Right atrium auricular region (tissue), 2 donors: ENCODE data around the gene DPY19L1. TPM values are rescaled to one million over a fixed set of nuclear protein-coding genes. Genes with fewer than 3 reads are reported as not detected.
"Not testable (repeated sequence)": the region's sequence is repeated elsewhere in the genome, so short reads cannot be mapped to it uniquely, and the experiment has no call there.

Experiments
- DNase-seq: peaks from one replicate; pipeline ENCODE4 v3.0.0-alpha.2; 2019; ENCODE audit warnings: low spot score
- H3K27ac ChIP-seq, 2 donors: fragments of 200-600 bp; sonication (generic); 1 replicate in 1 of 2; 2 replicates in 1 of 2; pipeline ENCODE4 v1.5.1; 2016 to 2019
- H3K27me3 ChIP-seq, 2 donors: fragments of 200-600 bp; sonication (generic); one replicate each; pipeline versions ENCODE4 v1.5.1 to v1.6.0; 2017 to 2019
- H3K36me3 ChIP-seq: fragments of 200-600 bp; sonication (generic); one replicate; pipeline ENCODE4 v1.5.1; 2016
- H3K4me1 ChIP-seq, 2 donors: fragments of 200-600 bp; sonication (generic); one replicate each; pipeline versions ENCODE4 v1.5.1 to v1.6.0; 2017 to 2019
- H3K4me3 ChIP-seq, 2 donors: fragments of 200-600 bp; sonication (generic); 1 replicate in 1 of 2; 2 replicates in 1 of 2; pipeline ENCODE4 v1.5.1; 2017 to 2019; ENCODE audit warnings: mild to moderate bottlenecking in 1 of 2, moderate library complexity in 1 of 2
- H3K9me3 ChIP-seq, 2 donors: fragments of 200-600 bp; sonication (generic); one replicate each; pipeline ENCODE4 v1.5.1; 2019
- CTCF ChIP-seq, 2 donors: fragments of 200-600 bp; sonication (generic); IDR thresholded peaks; one replicate each; pipeline ENCODE4 v1.5.1; 2019; ENCODE audit warnings: antibody characterized with exemption in 2 of 2
- total RNA-seq, 2 donors: library from RNA; depleted of rRNA; stranded (reverse); fragments of >200 nt; gene quantifications; one replicate each; pipeline ENCODE4 v1.1.0, GENCODE V29; 2016

Gene DPY19L1
- total RNA-seq, 2 donors from 2014 or later, result 19.5 to 21.5 TPM

DNA sequence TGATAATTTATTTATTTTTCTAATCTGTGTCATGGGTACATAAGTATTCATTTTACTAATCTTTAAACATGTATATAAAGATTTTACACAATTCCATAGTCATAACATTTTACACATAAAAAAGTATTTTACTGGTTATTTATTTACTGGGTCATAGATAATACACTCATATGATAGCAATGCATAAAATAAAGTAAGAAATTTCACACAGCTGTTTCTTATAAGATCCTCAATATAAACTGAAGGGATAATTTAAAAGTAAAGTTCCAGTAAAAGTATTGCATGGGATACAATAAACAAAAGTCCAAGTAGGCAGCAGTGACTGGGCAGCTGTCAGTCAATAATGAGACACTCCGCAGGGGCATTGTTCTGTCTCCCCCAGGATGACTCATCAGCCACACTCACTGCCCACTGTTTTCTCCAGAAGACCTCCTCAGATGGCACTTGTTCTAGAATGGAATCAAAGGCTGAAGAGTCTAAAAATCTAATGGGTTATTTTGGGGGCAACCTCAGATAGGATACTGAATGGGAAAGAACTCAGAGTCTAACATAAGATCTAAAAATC is 32.7 kb downstream of the DPY19L1 start:
- Histone ChIP-seq H3K27me3 (no peaks in the 10 kb centered on the region), H3K27ac (no peak overlapping the region), H3K9me3 (no peaks in the 10 kb centered on the region), H3K36me3 (no peaks in the 10 kb centered on the region), H3K4me1 (peaks cover 0 to 14% of the 10 kb centered on the region in 2 donors), H3K4me3 (no peak overlapping the region)
- no peak for DNase-seq
- no peak for TF ChIP-seq CTCF (IDR thresholded peaks at IDR 0.05)

DNA sequence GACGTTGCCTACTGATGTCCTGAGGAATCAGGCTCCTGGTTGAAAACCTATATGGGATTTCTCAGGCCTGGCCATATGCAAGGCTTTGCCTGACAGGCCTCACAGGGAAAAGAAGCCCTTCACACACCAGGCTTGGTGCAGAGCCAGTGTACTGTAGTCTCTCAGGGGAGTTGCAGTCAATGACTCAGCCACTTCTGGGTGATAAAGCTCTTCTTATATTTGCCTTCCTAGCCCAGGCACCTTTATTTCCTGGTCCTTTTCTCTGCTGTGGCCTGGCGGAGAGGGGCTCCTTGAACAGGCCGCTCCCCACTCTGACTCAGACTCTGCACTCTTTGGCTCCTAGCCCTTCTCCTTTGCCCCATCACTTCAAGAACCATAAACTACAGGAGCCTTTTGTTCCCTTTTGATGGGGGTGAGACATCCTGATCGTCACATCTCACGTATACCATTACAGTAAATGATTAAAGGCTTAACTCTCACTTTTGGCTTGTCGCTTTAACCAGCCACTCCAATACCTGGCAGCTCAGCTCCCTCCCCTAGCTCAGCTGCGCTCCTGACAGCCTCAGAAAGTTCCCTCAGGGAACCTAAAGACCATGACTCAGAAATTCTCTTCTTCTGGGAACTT is 33.5 kb downstream of the DPY19L1 start:
- H3K27me3 ChIP-seq, result no peaks in the 10 kb centered on the region
- H3K4me1 ChIP-seq, result peaks cover 0 to 14% of the 10 kb centered on the region in 2 donors
- no peak overlapping the region for H3K4me3 ChIP-seq
- H3K27ac ChIP-seq, result peak overlapping the region; percentile 12 to 32
- no peak for TF ChIP-seq CTCF (IDR thresholded peaks at IDR 0.05)
- no peaks in the 10 kb centered on the region for H3K36me3 ChIP-seq
- no peak for DNase-seq
- H3K9me3 ChIP-seq, result no peaks in the 10 kb centered on the region

- not testable (repeated sequence) for H3K27me3 ChIP-seq, DNase-seq, H3K4me3 ChIP-seq, H3K36me3 ChIP-seq, H3K9me3 ChIP-seq
- Histone ChIP-seq H3K4me1 (peaks cover 0 to 14% of the 10 kb centered on the region in 2 donors), H3K27ac (peak overlapping the region; percentile 12 to 32)
Measured at GRCh38 chr7:35003177-35003650, 34.1 kb downstream of the DPY19L1 start.

DNA sequence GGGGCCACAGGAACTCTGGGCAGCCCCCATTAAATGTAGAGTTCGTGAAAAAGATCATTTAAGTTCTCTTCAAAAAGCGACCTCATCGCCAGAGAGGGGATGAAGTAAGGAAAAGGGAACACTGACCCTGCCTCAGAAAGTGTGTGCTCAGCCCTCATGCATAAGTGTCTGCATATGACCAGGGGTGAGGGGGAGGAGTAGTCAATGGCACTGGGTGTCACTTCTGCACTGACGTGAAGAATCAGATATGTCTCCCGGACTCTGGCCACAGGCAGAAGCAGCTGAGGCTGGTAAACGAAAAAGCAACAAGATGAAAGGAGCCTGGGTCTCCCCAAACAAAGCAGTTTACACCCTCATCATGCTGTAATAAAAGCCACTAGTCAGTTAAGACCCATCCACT is 39.0 kb downstream of the DPY19L1 start:
- not testable (repeated sequence) for H3K9me3 ChIP-seq, H3K27ac ChIP-seq, H3K4me1 ChIP-seq, DNase-seq, H3K27me3 ChIP-seq, H3K36me3 ChIP-seq, H3K4me3 ChIP-seq

- not testable (repeated sequence) for DNase-seq, H3K9me3 ChIP-seq, H3K27ac ChIP-seq, H3K27me3 ChIP-seq, H3K4me3 ChIP-seq, H3K36me3 ChIP-seq, H3K4me1 ChIP-seq
Measured at GRCh38 chr7:34996423-34997090, 40.7 kb downstream of the DPY19L1 start.

DNA sequence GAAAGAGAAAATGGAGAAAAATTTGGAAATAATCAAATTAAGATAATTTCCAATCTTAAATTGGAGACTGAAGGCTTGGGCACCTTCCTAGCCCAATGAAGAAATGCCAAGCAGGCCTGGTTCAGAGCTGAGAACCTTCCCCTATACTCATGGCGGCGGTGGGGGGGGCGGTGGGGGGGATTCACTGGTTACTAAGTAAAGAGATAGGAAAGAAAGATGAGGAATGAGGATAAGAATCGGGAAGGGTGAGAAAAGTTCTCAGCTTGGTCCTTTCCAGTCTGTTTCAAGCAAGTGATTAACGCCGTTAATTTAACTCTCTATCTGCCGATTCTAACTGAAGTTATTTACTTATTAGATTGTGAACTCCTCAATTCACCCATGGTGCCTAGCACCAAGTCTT is 41.5 kb downstream of the DPY19L1 start:
- no peak for DNase-seq
- no peaks in the 10 kb centered on the region for H3K27me3 ChIP-seq
- no peaks in the 10 kb centered on the region for H3K36me3 ChIP-seq
- no peaks in the 10 kb centered on the region for H3K9me3 ChIP-seq
- no peak overlapping the region for H3K27ac ChIP-seq
- H3K4me1 ChIP-seq, result no peaks in the 10 kb centered on the region
- no peak overlapping the region for H3K4me3 ChIP-seq
- no peak for TF ChIP-seq CTCF (IDR thresholded peaks at IDR 0.05)

DNA sequence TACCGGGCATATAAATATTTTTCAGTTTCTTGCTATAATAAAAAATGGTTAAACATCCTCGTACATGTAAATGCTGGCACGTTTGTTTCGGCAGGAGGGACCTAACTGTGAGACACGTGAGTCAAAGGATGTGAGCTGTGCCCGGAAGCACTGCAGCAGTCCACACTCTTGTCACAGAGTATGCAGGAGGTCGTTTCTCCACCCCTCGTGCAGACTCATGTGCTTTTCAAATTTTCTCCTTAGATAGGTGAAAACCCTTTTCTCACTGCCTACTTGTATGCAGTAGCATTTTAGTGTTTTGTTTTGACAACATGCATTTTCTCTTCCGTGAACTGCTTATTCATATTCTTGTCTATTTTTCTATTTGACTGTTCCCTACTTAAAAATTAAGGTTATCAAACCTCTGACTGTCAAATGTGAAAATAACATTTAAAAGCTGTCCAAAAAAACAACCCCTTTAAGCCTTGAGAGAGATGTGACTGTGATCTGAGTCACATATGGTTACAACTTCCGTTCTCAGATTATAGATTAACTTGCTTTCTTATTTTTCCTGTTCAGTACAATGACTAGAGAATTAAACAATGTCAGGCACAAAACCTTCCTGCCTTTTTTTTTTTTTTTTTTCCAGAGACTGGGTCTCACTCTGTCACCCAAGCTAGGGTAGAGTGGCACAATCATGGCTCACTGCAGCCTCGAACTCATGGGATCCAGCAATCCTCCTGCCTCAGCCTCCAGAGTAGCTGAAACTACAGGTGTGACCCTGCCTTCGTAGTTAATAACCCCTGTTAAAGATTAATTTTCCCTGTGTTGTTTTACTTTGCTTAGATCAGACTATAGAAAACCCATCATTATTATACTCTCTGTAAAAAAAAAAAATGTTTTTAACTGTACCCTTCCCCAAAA is 45.1 kb downstream of the DPY19L1 start:
- H3K27ac ChIP-seq, result no peak overlapping the region

GRCh38 chr7:34988442-34989125 is 48.7 kb downstream of the DPY19L1 start:
- not testable (repeated sequence) for H3K27ac ChIP-seq, H3K4me1 ChIP-seq, H3K9me3 ChIP-seq, DNase-seq, H3K36me3 ChIP-seq, H3K27me3 ChIP-seq, H3K4me3 ChIP-seq

More for the DNA sequence above, 45.1 kb downstream of the DPY19L1 start:
- no peak for TF ChIP-seq CTCF (IDR thresholded peaks at IDR 0.05)
- DNase-seq, result no peak
- Histone ChIP-seq H3K4me1 (no peaks in the 10 kb centered on the region), H3K9me3 (no peaks in the 10 kb centered on the region), H3K4me3 (no peak overlapping the region), H3K27me3 (no peaks in the 10 kb centered on the region), H3K36me3 (no peaks in the 10 kb centered on the region)

DNA sequence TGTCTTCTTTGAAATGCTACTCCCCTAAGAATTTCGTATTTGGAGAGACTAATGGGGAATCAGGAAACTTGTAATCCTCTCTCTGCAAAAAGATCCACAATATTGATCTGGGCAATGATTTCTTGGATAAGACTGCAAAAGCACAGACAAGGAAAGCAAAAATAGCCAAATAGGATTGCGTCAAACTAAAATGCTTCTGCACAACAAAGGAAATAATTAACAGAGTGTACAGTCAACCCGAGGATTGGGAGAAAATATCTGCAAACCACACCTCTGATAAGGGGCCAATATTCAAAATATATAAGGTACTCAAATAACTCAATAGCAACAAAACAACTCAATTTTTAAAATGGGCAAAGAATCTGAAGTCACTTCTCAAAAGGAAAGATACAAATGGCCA is 52.1 kb downstream of the DPY19L1 start:
- not testable (repeated sequence) for H3K36me3 ChIP-seq, H3K9me3 ChIP-seq, H3K4me3 ChIP-seq, H3K4me1 ChIP-seq, H3K27ac ChIP-seq, H3K27me3 ChIP-seq, DNase-seq
